ENCODE data around the gene PDZD8.

Gene PDZD8
- total RNA-seq, result 54.3 to 120 reads per million in 2 donors

- peak; percentile 88 for DNase-seq
Measured at GRCh38 chr10:117375360-117376178, at the start of gene PDZD8. Gene PDZD8 (minus strand): TSS chr10:117375440. CDS start chr10:117375227, 213 bp downstream.

- DNase-seq, result no peak
Measured at GRCh38 chr10:117424171-117424570, 48.9 kb upstream of the PDZD8 start.

GRCh38 chr10:117421985-117422384 is 46.7 kb upstream of the PDZD8 start:
- DNase-seq, result no peak

GRCh38 chr10:117420768-117421167 is 45.5 kb upstream of the PDZD8 start:
- DNase-seq, result no peak

GRCh38 chr10:117419921-117420320 is 44.7 kb upstream of the PDZD8 start:
- DNase-seq, result no peak

- DNase-seq, result no peak
Measured at GRCh38 chr10:117419159-117419558, 43.9 kb upstream of the PDZD8 start.

- no peak for DNase-seq
Measured at GRCh38 chr10:117418121-117418520, 42.9 kb upstream of the PDZD8 start.

- DNase-seq, result no peak
Measured at GRCh38 chr10:117417196-117417595, 42.0 kb upstream of the PDZD8 start.

GRCh38 chr10:117413928-117414618 is 38.8 kb upstream of the PDZD8 start:
- no peak for DNase-seq

GRCh38 chr10:117412469-117413010 is 37.3 kb upstream of the PDZD8 start:
- no peak for DNase-seq

- DNase-seq, result no peak
Measured at GRCh38 chr10:117411479-117412399, 36.5 kb upstream of the PDZD8 start.

GRCh38 chr10:117410557-117410956 is 35.3 kb upstream of the PDZD8 start:
- no peak for DNase-seq

- DNase-seq, result no peak
Measured at GRCh38 chr10:117409549-117410305, 34.5 kb upstream of the PDZD8 start.

- no peak for DNase-seq
Measured at GRCh38 chr10:117408436-117409384, 33.5 kb upstream of the PDZD8 start.

GRCh38 chr10:117405730-117406129 is 30.5 kb upstream of the PDZD8 start:
- DNase-seq, result no peak

- DNase-seq, result no peak
Measured at GRCh38 chr10:117400329-117400728, 25.1 kb upstream of the PDZD8 start.

- DNase-seq, result no peak
Measured at GRCh38 chr10:117399341-117400196, 24.3 kb upstream of the PDZD8 start.

- no peak for DNase-seq
Measured at GRCh38 chr10:117398029-117398428, 22.8 kb upstream of the PDZD8 start.

- no peak for DNase-seq
Measured at GRCh38 chr10:117391436-117392205, 16.4 kb upstream of the PDZD8 start.
